ENCODE results near the gene ACSS3.

The ACSS3 gene

DNA sequence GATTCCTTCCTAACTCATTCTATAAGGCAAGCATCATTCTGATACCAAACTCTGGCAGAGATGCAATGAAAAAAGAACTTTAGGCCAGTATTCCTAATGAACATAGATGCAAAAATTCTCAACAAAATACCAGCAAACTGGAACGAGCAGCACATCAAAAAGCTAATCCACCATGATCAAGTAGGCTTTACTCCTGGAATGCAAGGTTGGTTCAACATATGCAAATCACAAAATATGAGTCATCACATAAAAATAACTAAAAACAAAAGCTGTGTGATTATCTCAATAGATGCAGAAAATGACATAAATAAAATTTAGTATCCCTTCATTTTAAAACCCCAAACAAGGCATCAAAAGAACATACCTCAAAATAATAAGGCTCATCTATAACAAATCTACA lies 98.9 kb downstream of the ACSS3 start:
- TF ChIP-seq SIN3A (IDR thresholded peaks at IDR 0.05; ENCODE audit: borderline replicate concordance, insufficient read depth, low read length) (no peak), POLR2AphosphoS5 (IDR thresholded peaks at IDR 0.05; ENCODE audit: low read depth, low read length) (no peak), FOXP2 (optimal IDR thresholded peaks at IDR 0.05; ENCODE audit: borderline replicate concordance, extremely low read depth, extremely low read length, insufficient read depth) (no peak), TAF1 (IDR thresholded peaks at IDR 0.05; ENCODE audit: borderline replicate concordance, insufficient read depth, low read length) (no peak)
- TF ChIP-seq, protein P1, sequence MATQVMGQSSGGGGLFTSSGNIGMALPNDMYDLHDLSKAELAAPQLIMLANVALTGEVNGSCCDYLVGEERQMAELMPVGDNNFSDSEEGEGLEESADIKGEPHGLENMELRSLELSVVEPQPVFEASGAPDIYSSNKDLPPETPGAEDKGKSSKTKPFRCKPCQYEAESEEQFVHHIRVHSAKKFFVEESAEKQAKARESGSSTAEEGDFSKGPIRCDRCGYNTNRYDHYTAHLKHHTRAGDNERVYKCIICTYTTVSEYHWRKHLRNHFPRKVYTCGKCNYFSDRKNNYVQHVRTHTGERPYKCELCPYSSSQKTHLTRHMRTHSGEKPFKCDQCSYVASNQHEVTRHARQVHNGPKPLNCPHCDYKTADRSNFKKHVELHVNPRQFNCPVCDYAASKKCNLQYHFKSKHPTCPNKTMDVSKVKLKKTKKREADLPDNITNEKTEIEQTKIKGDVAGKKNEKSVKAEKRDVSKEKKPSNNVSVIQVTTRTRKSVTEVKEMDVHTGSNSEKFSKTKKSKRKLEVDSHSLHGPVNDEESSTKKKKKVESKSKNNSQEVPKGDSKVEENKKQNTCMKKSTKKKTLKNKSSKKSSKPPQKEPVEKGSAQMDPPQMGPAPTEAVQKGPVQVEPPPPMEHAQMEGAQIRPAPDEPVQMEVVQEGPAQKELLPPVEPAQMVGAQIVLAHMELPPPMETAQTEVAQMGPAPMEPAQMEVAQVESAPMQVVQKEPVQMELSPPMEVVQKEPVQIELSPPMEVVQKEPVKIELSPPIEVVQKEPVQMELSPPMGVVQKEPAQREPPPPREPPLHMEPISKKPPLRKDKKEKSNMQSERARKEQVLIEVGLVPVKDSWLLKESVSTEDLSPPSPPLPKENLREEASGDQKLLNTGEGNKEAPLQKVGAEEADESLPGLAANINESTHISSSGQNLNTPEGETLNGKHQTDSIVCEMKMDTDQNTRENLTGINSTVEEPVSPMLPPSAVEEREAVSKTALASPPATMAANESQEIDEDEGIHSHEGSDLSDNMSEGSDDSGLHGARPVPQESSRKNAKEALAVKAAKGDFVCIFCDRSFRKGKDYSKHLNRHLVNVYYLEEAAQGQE (IDR thresholded peaks at IDR 0.05; ENCODE audit: insufficient read depth in 1 of 2, low read depth in 2 of 2, low read length in 2 of 2) = no peak

DNA sequence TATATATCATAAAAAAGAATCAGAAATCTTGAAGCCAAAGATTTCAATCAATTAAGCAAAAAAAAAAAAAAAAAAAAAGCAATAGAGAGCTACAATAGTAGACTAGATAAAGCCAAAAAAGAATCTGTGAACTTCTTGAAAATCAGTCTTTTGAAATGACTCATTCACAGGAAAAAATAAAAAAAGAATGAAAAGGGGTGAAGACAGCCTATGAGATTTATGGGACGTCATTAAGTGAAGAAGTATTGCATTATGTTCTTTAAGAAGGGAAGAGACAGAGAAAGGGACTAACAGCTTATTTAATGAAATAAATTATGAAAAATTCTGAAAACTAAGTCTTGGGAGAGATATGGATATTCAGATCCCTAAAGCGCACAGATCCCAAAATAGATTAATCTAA lies 103.8 kb downstream of the ACSS3 start:
- TF ChIP-seq, protein P1 (IDR thresholded peaks at IDR 0.05; ENCODE audit: insufficient read depth in 1 of 2, low read depth in 2 of 2, low read length in 2 of 2) = no peak
- TF ChIP-seq SIN3A (IDR thresholded peaks at IDR 0.05; ENCODE audit: borderline replicate concordance, insufficient read depth, low read length) = no peak
- no peak for TF ChIP-seq TAF1 (IDR thresholded peaks at IDR 0.05; ENCODE audit: borderline replicate concordance, insufficient read depth, low read length)
- TF ChIP-seq FOXP2 (optimal IDR thresholded peaks at IDR 0.05; ENCODE audit: borderline replicate concordance, extremely low read depth, extremely low read length, insufficient read depth) = no peak
- TF ChIP-seq POLR2AphosphoS5 (IDR thresholded peaks at IDR 0.05; ENCODE audit: low read depth, low read length) = no peak

DNA sequence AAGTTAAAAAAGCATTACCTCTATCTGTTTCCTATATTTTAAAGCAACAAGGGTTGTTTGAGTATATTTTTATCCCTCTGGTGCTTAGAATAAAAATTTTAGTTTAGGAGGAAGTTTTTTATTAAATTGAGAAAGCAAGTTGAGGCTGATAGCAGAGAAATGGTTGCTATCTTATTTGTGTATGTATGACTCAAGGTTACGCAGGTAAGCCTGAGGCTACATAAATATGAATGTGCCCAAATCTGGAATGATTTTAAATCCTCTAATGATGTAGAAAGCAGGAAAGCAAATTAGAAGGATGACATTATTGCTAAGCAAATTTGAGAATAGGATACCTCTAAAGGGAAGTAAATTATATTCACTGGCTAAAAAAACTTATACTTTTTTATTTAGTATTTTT lies 109.8 kb downstream of the ACSS3 start:
- TF ChIP-seq POLR2AphosphoS5 (IDR thresholded peaks at IDR 0.05; ENCODE audit: low read depth, low read length) = no peak
- TF ChIP-seq, protein P1 (IDR thresholded peaks at IDR 0.05; ENCODE audit: insufficient read depth in 1 of 2, low read depth in 2 of 2, low read length in 2 of 2) = no peak
- no peak for TF ChIP-seq FOXP2 (optimal IDR thresholded peaks at IDR 0.05; ENCODE audit: borderline replicate concordance, extremely low read depth, extremely low read length, insufficient read depth)
- TF ChIP-seq TAF1 (IDR thresholded peaks at IDR 0.05; ENCODE audit: borderline replicate concordance, insufficient read depth, low read length) = no peak
- TF ChIP-seq SIN3A (IDR thresholded peaks at IDR 0.05; ENCODE audit: borderline replicate concordance, insufficient read depth, low read length) = no peak

DNA sequence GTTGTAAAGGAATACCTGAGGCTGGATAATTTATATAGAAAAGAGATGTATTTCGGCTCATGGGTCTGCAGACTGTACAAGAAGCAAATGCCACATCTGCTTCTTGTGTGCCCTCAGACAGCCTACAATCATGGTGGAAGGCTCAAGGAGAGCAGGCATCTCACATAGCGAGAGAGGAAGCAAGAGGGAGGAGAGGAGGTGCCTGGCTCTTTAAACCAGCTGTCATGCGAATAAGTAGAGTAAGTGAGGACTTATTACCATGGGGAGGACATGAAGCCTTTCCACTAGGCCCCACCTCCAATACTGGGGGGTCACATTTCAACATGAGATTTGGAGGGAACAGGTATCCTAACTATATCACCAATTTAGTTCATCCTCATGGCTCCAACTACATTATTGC lies 118.7 kb downstream of the ACSS3 start:
- TF ChIP-seq TAF1 (IDR thresholded peaks at IDR 0.05; ENCODE audit: borderline replicate concordance, insufficient read depth, low read length) (no peak), SIN3A (IDR thresholded peaks at IDR 0.05; ENCODE audit: borderline replicate concordance, insufficient read depth, low read length) (no peak), FOXP2 (optimal IDR thresholded peaks at IDR 0.05; ENCODE audit: borderline replicate concordance, extremely low read depth, extremely low read length, insufficient read depth) (no peak), POLR2AphosphoS5 (IDR thresholded peaks at IDR 0.05; ENCODE audit: low read depth, low read length) (no peak)
- TF ChIP-seq, protein P1 (IDR thresholded peaks at IDR 0.05; ENCODE audit: insufficient read depth in 1 of 2, low read depth in 2 of 2, low read length in 2 of 2) = no peak

DNA sequence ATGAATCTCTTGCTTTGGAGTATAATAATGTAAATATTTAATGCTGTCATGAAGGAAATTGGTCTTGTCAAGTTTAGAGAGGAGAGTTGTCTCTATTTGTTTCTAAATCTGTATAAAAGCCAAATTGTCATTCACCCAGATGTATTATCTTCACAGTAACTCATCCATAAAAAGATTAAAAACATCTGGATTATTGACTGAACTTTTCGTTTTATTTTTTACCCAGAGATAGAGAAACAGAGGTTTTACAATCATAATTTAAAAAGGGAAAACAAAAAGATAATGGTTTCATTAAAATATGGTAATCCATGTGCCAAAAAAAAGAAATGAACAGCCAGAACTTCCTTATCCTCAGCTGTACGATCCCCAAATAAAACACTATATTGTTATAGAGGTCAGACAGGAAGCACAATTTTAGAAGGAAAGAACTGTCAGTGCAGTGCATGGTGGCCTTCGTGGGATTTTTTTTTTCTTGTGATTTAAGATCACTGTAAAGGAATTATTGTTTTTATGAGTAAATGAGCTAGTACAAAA lies 125.9 kb downstream of the ACSS3 start:
- no peak for TF ChIP-seq POLR2AphosphoS5 (IDR thresholded peaks at IDR 0.05; ENCODE audit: low read depth, low read length)
- no peak for TF ChIP-seq TAF1 (IDR thresholded peaks at IDR 0.05; ENCODE audit: borderline replicate concordance, insufficient read depth, low read length)
- TF ChIP-seq SIN3A (IDR thresholded peaks at IDR 0.05; ENCODE audit: borderline replicate concordance, insufficient read depth, low read length) = no peak
- no peak for TF ChIP-seq FOXP2 (optimal IDR thresholded peaks at IDR 0.05; ENCODE audit: borderline replicate concordance, extremely low read depth, extremely low read length, insufficient read depth)
- TF ChIP-seq, protein P1 (IDR thresholded peaks at IDR 0.05; ENCODE audit: insufficient read depth in 1 of 2, low read depth in 2 of 2, low read length in 2 of 2) = no peak

Data from PFSK-1 (cell line).